Measurements from ENCODE around the gene ZNF557. TPM values are rescaled to one million over a fixed set of nuclear protein-coding genes. Genes with fewer than 3 reads are reported as not detected.
"Not testable (repeated sequence)": the region's sequence is repeated elsewhere in the genome, so short reads cannot be mapped to it uniquely, and the experiment has no call there.

ZNF557 gene
- total RNA-seq, 2 experiments from 2014 or later: 7.6 to 8.0 TPM

DNA sequence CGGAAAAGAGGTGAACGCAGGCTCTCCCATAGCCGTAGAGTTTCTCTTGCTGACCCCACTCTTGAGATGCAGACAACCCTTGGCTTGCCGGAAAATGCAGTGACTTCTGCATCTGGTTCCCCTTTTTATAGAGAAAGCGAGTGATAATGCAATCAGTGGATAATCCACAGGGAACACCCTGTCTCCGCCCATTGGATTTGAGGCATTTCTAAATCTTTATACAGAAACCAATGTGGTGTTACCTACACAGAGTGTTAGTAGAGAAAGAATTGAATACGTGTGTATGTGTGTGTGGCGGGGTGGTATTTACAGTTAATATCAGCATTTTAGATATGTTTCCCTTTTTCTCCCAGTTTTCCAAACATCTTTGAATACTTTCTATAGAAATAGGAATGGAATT lies 10.9 kb upstream of the ZNF557 start, which contains the start of gene MBD3L3:
Gene MBD3L3, minus strand, starts transcription at position 101 of the 400 bp plus-strand sequence. Its CDS starts 71 bp downstream, at position 30.
- H3K36me3 Mint-ChIP-seq; H3K4me3 Mint-ChIP-seq; H3K27me3 Mint-ChIP-seq; POLR2A ChIA-PET; CTCF ChIA-PET; H3K4me1 Mint-ChIP-seq (ENCODE audit: low read depth); intact Hi-C loops (cut with micrococcal nuclease); H3K9me3 Mint-ChIP-seq; DNase-seq; H3K27ac Mint-ChIP-seq: not testable (repeated sequence)

- H3K36me3 Mint-ChIP-seq; CTCF ChIA-PET; H3K27ac Mint-ChIP-seq; DNase-seq; H3K4me3 Mint-ChIP-seq; H3K4me1 Mint-ChIP-seq (ENCODE audit: low read depth); POLR2A ChIA-PET; H3K9me3 Mint-ChIP-seq; H3K27me3 Mint-ChIP-seq: not testable (repeated sequence)
- intact Hi-C loops (cut with micrococcal nuclease): loop anchor here (10.0 kb wide), 1 partner anchor 1265 kb away; the partner anchor contains the start of gene DUS3L
Measured at GRCh38 chr19:7059977-7060376, 9.5 kb upstream of the ZNF557 start.

DNA sequence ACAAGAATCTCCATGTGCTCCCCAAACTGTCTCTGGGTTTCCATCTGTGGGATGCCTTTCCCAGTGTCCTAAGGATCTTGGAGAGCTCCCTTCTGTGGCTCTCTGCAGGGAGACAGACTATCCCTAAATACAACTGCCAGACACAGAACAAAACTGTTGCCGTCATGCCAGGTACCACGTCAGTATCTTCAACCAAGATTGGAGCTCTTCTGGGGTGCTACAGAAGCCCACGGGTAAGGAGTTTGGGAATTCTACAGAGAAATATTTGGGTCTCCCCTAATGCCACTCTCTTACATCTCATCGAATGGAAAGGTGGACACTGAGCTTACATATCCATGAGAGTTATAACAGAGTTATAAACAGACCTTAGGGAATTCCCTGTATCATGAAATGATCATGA lies 6.2 kb upstream of the ZNF557 start:
- Mint-ChIP-seq H3K36me3 (no peaks in the 10 kb centered on the region), H3K4me3 (no peak overlapping the region), H3K27me3 (no peaks in the 10 kb centered on the region), H3K4me1 (ENCODE audit: low read depth) (no peaks in the 10 kb centered on the region), H3K9me3 (no peaks in the 10 kb centered on the region), H3K27ac (no peak overlapping the region)
- no peak for DNase-seq
- intact Hi-C loops (cut with micrococcal nuclease): loop anchor here (10.0 kb wide), 1 partner anchor 1269 kb away; the partner anchor contains the start of gene DUS3L
- ChIA-PET POLR2A (no interaction called here), CTCF (no interaction called here)

GRCh38 chr19:7063764-7064418 lies 5.6 kb upstream of the ZNF557 start:
- no peak for DNase-seq
- Mint-ChIP-seq H3K27me3 (no peaks in the 10 kb centered on the region), H3K36me3 (no peaks in the 10 kb centered on the region), H3K4me3 (no peak overlapping the region), H3K4me1 (ENCODE audit: low read depth) (peaks cover 1% of the 10 kb centered on the region), H3K9me3 (no peaks in the 10 kb centered on the region), H3K27ac (no peak overlapping the region)
- ChIA-PET POLR2A (no interaction called here), CTCF (no interaction called here)
- intact Hi-C loops (cut with micrococcal nuclease): loop anchor here (10.0 kb wide), 1 partner anchor 1269 kb away; the partner anchor contains the start of gene DUS3L

GRCh38 chr19:7067122-7067521 lies 2.4 kb upstream of the ZNF557 start:
- intact Hi-C loops (cut with micrococcal nuclease): loop anchor here (10.0 kb wide), 1 partner anchor 1272 kb away; the partner anchor contains the start of gene DUS3L
- peaks cover 11% of the 10 kb centered on the region for H3K36me3 Mint-ChIP-seq
- H3K9me3 Mint-ChIP-seq; H3K4me1 Mint-ChIP-seq (ENCODE audit: low read depth); H3K4me3 Mint-ChIP-seq; CTCF ChIA-PET; H3K27ac Mint-ChIP-seq; H3K27me3 Mint-ChIP-seq; POLR2A ChIA-PET; DNase-seq: not testable (repeated sequence)

DNA sequence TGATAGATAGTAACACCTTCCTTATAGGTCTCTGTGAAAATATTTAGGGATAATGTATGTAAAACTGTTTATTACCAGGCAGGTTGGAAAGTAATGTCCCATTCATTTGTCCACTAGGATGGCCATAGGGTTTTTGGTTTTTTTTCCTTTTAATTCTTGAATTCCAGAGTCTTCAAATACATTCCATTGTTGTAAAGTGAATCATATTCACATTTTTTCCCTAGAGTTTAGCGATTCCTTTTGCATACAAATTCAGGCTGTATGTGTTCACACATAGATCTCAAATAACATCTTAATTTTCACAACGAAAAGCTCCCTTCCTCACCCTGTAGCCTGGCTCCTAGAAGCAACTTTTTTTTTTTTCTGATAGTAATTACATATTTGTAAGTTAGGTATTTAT lies 1.8 kb upstream of the ZNF557 start:
- Mint-ChIP-seq H3K27me3 (no peaks in the 10 kb centered on the region), H3K4me1 (ENCODE audit: low read depth) (peaks cover 11% of the 10 kb centered on the region), H3K36me3 (peaks cover 17% of the 10 kb centered on the region), H3K9me3 (no peaks in the 10 kb centered on the region), H3K4me3 (no peak overlapping the region), H3K27ac (no peak overlapping the region)
- CTCF ChIA-PET: no interaction called here
- no peak for DNase-seq
- intact Hi-C loops (cut with micrococcal nuclease): loop anchor here (10.0 kb wide), 1 partner anchor 1273 kb away; the partner anchor contains the start of gene DUS3L
- POLR2A ChIA-PET: no interaction called here

GRCh38 chr19:7068599-7068998 lies 904 bp upstream of the ZNF557 start:
- Mint-ChIP-seq H3K4me1 (ENCODE audit: low read depth) (peaks cover 11% of the 10 kb centered on the region), H3K9me3 (no peaks in the 10 kb centered on the region), H3K27ac (peak overlapping the region; percentile 83), H3K27me3 (no peaks in the 10 kb centered on the region), H3K4me3 (peak overlapping the region; percentile 87), H3K36me3 (peaks cover 22% of the 10 kb centered on the region)
- POLR2A ChIA-PET: interaction anchor here (0.9 to 1.7 kb wide), 4 partner anchors 24 to 318 kb away, joined by 3 to 9 read pairs (median 6); no protein-coding TSS in a partner anchor
- no peak for DNase-seq
- CTCF ChIA-PET: interaction anchor here (1.1 to 2.9 kb wide), 3 partner anchors 31 to 286 kb away, joined by 3 to 14 read pairs (median 7); no protein-coding TSS in a partner anchor
- intact Hi-C loops (cut with micrococcal nuclease): loop anchor here (10.0 kb wide), 1 partner anchor 1274 kb away; the partner anchor contains the start of gene DUS3L

DNA sequence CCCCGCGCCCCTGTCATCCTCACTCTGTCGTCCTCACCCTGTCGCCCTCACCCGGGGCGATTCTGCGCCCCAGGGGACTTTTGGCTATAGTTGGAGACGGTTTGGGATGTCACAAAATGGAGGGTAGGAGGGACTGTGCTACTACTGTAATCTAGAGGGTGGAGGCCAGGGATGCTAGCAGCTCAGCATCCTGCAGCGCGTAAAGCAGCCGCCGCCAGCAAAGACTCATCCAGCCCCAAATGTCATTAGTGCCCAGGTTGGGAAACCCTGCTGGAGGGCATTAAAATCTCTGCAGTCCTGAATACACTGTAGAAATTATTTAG lies 362 bp downstream of the ZNF557 start:
- intact Hi-C loops (cut with micrococcal nuclease): loop anchor here (10.0 kb wide), 1 partner anchor 1275 kb away; the partner anchor contains the start of gene DUS3L
- no peak for DNase-seq
- Mint-ChIP-seq H3K4me1 (ENCODE audit: low read depth) (peaks cover 11% of the 10 kb centered on the region), H3K27ac (peak overlapping the region; percentile 83), H3K9me3 (peaks cover 3% of the 10 kb centered on the region), H3K4me3 (peak overlapping the region; percentile 87), H3K36me3 (peaks cover 32% of the 10 kb centered on the region), H3K27me3 (no peaks in the 10 kb centered on the region)
- ChIA-PET CTCF (interaction anchor here (1.0 to 2.9 kb wide), 6 partner anchors 30 to 499 kb away, joined by 3 to 14 read pairs (median 4); no protein-coding TSS in a partner anchor), POLR2A (interaction anchor here (1.2 to 1.7 kb wide), 3 partner anchors 30 to 317 kb away, joined by 5 to 9 read pairs (median 6); no protein-coding TSS in a partner anchor)

GRCh38 chr19:7072541-7072940 lies 3.0 kb downstream of the ZNF557 start:
- Mint-ChIP-seq H3K4me3 (peak overlapping the region; percentile 9), H3K27ac (no peak overlapping the region), H3K9me3 (peaks cover 16% of the 10 kb centered on the region), H3K27me3 (no peaks in the 10 kb centered on the region), H3K4me1 (ENCODE audit: low read depth) (peaks cover 11% of the 10 kb centered on the region), H3K36me3 (peaks cover 58% of the 10 kb centered on the region)
- CTCF ChIA-PET: no interaction called here
- POLR2A ChIA-PET: no interaction called here
- intact Hi-C loops (cut with micrococcal nuclease): no loop called here
- DNase-seq: no peak

DNA sequence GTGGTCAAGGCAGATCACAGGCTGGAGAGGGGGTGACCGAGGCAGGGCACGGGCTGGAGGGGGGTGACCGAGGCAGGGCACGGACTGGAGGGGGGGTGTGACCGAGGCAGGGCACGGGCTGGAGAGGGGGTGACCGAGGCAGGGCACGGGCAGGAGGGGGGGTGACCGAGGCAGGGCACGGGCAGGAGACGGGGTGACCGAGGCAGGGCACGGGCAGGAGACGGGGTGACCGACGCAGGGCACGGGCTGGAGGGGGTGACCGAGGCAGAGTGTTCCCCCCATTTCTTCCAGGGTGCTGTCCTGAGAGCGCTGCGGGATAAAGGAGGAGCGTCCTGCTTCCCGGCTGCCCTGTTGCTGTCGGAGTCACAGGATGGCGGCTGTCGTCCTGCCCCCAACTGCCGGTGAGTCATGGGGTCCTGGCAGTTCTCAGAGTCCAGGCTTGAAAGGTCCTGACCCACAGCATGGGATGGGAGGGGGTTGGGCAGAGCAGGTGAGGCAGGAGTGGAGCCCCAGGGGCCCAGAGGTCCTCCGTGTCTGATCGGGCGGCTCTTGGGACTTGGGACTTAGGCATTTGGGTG lies 5.3 kb downstream of the ZNF557 start:
- peaks cover 8% of the 10 kb centered on the region for H3K4me1 Mint-ChIP-seq (ENCODE audit: low read depth)
- no peak overlapping the region for H3K27ac Mint-ChIP-seq
- no peak for DNase-seq
- POLR2A ChIA-PET: no interaction called here
- no peak overlapping the region for H3K4me3 Mint-ChIP-seq
- H3K9me3 Mint-ChIP-seq: peaks cover 37% of the 10 kb centered on the region
- intact Hi-C loops (cut with micrococcal nuclease): no loop called here
- CTCF ChIA-PET: no interaction called here
- no peaks in the 10 kb centered on the region for H3K27me3 Mint-ChIP-seq
- peaks cover 80% of the 10 kb centered on the region for H3K36me3 Mint-ChIP-seq

GRCh38 chr19:7076151-7076550 lies 6.6 kb downstream of the ZNF557 start:
- no peaks in the 10 kb centered on the region for H3K27me3 Mint-ChIP-seq
- POLR2A ChIA-PET: no interaction called here
- peaks cover 8% of the 10 kb centered on the region for H3K4me1 Mint-ChIP-seq (ENCODE audit: low read depth)
- DNase-seq: no peak
- peaks cover 87% of the 10 kb centered on the region for H3K36me3 Mint-ChIP-seq
- H3K4me3 Mint-ChIP-seq: no peak overlapping the region
- H3K9me3 Mint-ChIP-seq: peaks cover 48% of the 10 kb centered on the region
- CTCF ChIA-PET: no interaction called here
- H3K27ac Mint-ChIP-seq: no peak overlapping the region
- intact Hi-C loops (cut with micrococcal nuclease): no loop called here

DNA sequence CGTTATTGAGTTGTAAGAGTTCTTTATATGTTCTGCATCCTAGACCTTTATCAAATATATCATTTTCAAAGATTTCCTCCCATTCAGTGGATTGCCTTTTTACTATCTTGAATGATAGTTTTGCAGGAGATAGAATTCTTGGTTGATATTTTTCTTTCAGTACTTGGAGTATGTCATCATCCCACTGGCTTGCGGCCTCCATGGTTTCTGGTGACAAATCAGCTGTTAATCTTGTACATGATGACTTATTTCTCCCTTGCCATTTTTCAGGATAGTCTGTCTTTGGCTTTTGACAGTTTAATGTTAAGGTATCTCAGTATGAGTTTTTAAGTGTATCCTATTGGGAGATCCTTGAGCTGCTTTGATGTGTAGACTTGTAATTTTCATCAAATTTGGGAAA lies 8.5 kb downstream of the ZNF557 start:
- intact Hi-C loops (cut with micrococcal nuclease): no loop called here
- Mint-ChIP-seq H3K27ac (no peak overlapping the region), H3K27me3 (no peaks in the 10 kb centered on the region), H3K4me1 (ENCODE audit: low read depth) (no peaks in the 10 kb centered on the region), H3K9me3 (peaks cover 67% of the 10 kb centered on the region), H3K4me3 (no peak overlapping the region), H3K36me3 (peaks cover 94% of the 10 kb centered on the region)
- ChIA-PET CTCF (interaction anchor here (0.5 to 0.6 kb wide), 2 partner anchors 24 to 152 kb away, joined by 3 to 4 read pairs; no protein-coding TSS in a partner anchor), POLR2A (interaction anchor here (0.6 kb wide), 1 partner anchor 1686 kb away, joined by 3 read pairs; no protein-coding TSS in a partner anchor)
- no peak for DNase-seq
